Measurements from ENCODE around the gene AMH. TPM values are rescaled to one million over a fixed set of nuclear protein-coding genes. Genes with fewer than 3 reads are reported as not detected.

AMH gene
- total and polyA plus RNA-seq, 2 of the 4 experiments (the other 2 are of a cell fraction): 0.86 TPM; not detected in 1

DNA sequence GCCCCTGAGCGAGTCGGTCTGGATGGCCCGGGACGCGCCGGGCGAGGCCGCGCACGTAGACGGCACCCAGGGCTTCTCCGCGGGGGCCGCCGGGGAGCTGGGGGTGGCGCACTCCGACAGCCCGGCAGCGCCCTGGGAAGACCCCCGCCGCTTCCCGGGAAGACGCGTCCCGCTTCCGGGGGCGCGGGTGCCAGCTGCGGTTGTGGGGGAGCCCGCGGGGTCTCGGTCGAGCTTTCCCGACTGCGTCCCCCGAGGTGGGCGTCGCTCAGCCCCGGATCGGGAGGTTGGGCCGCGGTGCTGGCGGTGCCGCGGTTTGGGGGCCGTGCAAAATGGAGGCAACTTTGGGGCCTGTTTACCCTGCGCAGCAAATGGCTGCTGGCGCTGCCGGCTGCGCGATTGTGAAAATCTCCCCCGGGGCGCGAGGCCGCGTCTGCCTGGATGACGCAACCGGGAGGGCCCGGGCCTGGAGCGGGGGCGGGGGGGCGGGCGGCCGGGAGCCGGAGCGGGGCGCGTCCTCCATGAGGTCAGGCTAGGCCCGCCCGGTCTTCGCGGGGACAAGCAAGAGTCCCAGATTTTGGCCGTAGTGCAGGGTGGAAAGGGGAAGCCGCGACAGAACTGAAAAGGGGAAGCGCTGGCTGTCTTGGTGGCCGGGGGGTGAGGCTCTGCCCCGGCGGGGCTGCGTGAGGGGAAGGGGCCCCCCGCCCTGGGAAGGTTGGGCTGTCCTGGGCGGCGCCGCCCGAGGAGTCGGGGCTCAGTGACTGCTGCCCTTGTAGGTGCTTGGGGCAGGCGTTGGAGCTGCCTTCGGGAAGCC, 21.5 kb downstream of the AMH start:
- no peak overlapping the region for H4K5ac ChIP-seq (ENCODE audit: low read depth, low read length)
- peak overlapping the region; percentile 17; the same call in 1 of the 2 replicates for H3K23ac ChIP-seq (ENCODE audit: low read depth, low read length)
- H2BK15ac ChIP-seq (ENCODE audit: low read depth, low read length): no peak overlapping the region
- H3K56ac ChIP-seq (ENCODE audit: extremely low read depth, insufficient read depth, low read length): peak overlapping the region; percentile 38
- peak overlapping the region in 1 of 2 experiments; percentile 43; a peak in 1 of 4 replicates for H4K8ac ChIP-seq (ENCODE audit: low read depth in 2 of 2, low read length in 2 of 2)
- H3K4me3 ChIP-seq (ENCODE audit: insufficient read depth, low read depth, low read length): peak overlapping the region; percentile 71
- peak overlapping the region; percentile 89 for H3K4ac ChIP-seq (ENCODE audit: low read depth, low read length)
- no peak for TF ChIP-seq RFX5 (IDR thresholded peaks at IDR 0.05; ENCODE audit: low read depth, low read length)
- no peak for TF ChIP-seq RAD21 (IDR thresholded peaks at IDR 0.05; ENCODE audit: low read length)
- TF ChIP-seq SMC3 (IDR thresholded peaks at IDR 0.05; ENCODE audit: low read depth, low read length): no peak
- TF ChIP-seq, protein P1, sequence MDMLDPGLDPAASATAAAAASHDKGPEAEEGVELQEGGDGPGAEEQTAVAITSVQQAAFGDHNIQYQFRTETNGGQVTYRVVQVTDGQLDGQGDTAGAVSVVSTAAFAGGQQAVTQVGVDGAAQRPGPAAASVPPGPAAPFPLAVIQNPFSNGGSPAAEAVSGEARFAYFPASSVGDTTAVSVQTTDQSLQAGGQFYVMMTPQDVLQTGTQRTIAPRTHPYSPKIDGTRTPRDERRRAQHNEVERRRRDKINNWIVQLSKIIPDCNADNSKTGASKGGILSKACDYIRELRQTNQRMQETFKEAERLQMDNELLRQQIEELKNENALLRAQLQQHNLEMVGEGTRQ (IDR thresholded peaks at IDR 0.05; ENCODE audit: low read depth, low read length): no peak
- TF ChIP-seq CEBPB (IDR thresholded peaks at IDR 0.05; ENCODE audit: low read depth, low read length): peak; percentile 95
- peak; percentile 9; the same call in 1 of the 2 replicates for TF ChIP-seq MXI1 (IDR thresholded peaks at IDR 0.05; ENCODE audit: borderline replicate concordance, low read depth, low read length)
- no peak for TF ChIP-seq BHLHE40 (IDR thresholded peaks at IDR 0.05; ENCODE audit: low read depth, low read length)
- TF ChIP-seq MAZ (IDR thresholded peaks at IDR 0.05; ENCODE audit: borderline replicate concordance, low read depth, low read length): peak; percentile 64; the same call in 1 of the 2 replicates
- peak; percentile 86 for TF ChIP-seq POLR2A (IDR thresholded peaks at IDR 0.05; ENCODE audit: low read depth, low read length)
- no peak; the same call in 1 of the 2 replicates for TF ChIP-seq CHD1 (IDR thresholded peaks at IDR 0.05; ENCODE audit: low read depth, low read length)
- ATAC-seq (ENCODE audit: low read depth) (peak; percentile 25), DNase-seq (peak; percentile 84)
- peak overlapping the region; percentile 70 for H2AFZ ChIP-seq (replicated peaks; ENCODE audit: low read length, poor library complexity)
- no peak overlapping the region for H2BK20ac ChIP-seq (ENCODE audit: low read depth, low read length)
- H3K36me3 ChIP-seq (ENCODE audit: control insufficient read depth, insufficient read depth, low read length): peaks cover 30% of the 10 kb centered on the region
- H2BK5ac ChIP-seq (ENCODE audit: low read depth, low read length, poor library complexity, severe bottlenecking): peak overlapping the region; percentile 67
- H3K27me3 ChIP-seq (ENCODE audit: control insufficient read depth, insufficient read depth, low read length): no peaks in the 10 kb centered on the region
- peaks cover 63% of the 10 kb centered on the region for H4K20me1 ChIP-seq (ENCODE audit: insufficient read depth, low read length)
- H3K4me1 ChIP-seq (ENCODE audit: control insufficient read depth, insufficient read depth, low read length): peaks cover 18% of the 10 kb centered on the region
- H2AK9ac ChIP-seq (replicated peaks; ENCODE audit: low read depth, low read length, poor library complexity): peak overlapping the region; percentile 95
- H3K27ac ChIP-seq (ENCODE audit: insufficient read depth, low read length): peak overlapping the region; percentile 90
- peak overlapping the region; percentile 97 for H3K9ac ChIP-seq (ENCODE audit: low read depth, low read length)
- in situ Hi-C loops (cut with MboI; ENCODE audit: low sequenced_read_pairs): loop anchor here (10.0 kb wide), 1 partner anchor 344 kb away; no protein-coding TSS in a partner anchor
- peaks cover 7 to 45% of the 10 kb centered on the region in 2 experiments for H3K79me1 ChIP-seq (ENCODE audit: low read depth in 1 of 2, low read length in 2 of 2)
- dilution Hi-C loops (cut with HindIII; ENCODE audit: low sequenced_read_pairs, unreplicated experiment): no loop called here
- H3K18ac ChIP-seq (ENCODE audit: low read depth, low read length): no peak overlapping the region; the same call in 1 of the 2 replicates
- peak overlapping the region; percentile 92 for H3K14ac ChIP-seq (replicated peaks; ENCODE audit: low read depth, low read length)
- H2AK5ac ChIP-seq (ENCODE audit: low read depth, low read length): peak overlapping the region; percentile 70
- H4K91ac ChIP-seq (ENCODE audit: insufficient read depth, low read depth, low read length): peak overlapping the region; percentile 44
- H3K9me1 ChIP-seq (ENCODE audit: insufficient read depth, low read length): no peaks in the 10 kb centered on the region; the same call in 1 of the 2 replicates
- ChIA-PET CTCF (interaction anchor here (1.0 kb wide), 1 partner anchor 115 kb away, joined by 4 read pairs; no protein-coding TSS in a partner anchor), POLR2A (ENCODE audit: unreplicated experiment) (interaction anchor here (0.5 to 1.0 kb wide), 6 partner anchors 11 to 115 kb away, joined by 3 to 8 read pairs (median 4); partner anchors contain the start of gene DOT1L)
- no peaks in the 10 kb centered on the region for H3K9me3 ChIP-seq (ENCODE audit: control insufficient read depth, insufficient read depth, low read length)
- 0% methylated on average over 56 of the region's 88 CpGs; no CpG with 5 or more reads in 1 of the 2 experiments for WGBS, 2 experiments (ENCODE audit: extremely low coverage in 2 of 2, insufficient read length in 1 of 2)
- BruUV-seq (replicated peaks): no TSS peak
- H2BK120ac ChIP-seq (ENCODE audit: low read depth, low read length): no peak overlapping the region
- H3K4me2 ChIP-seq (ENCODE audit: low read depth, low read length): peak overlapping the region; percentile 56
- intact Hi-C loops (cut with micrococcal nuclease): loop anchor here (5.0 kb wide), 1 partner anchor 113 kb away; no protein-coding TSS in a partner anchor

Measured in IMR-90 (cell line).